AG04449 (cell line): ENCODE data around the gene MXRA7.

Experiments
- CTCF ChIA-PET: fragments of 350-600 bp; formaldehyde crosslinking; extraction: SDS; loops from one replicate; lab custom pipeline; 2021; ENCODE audit warnings: antibody characterized with exemption; lab: Yijun Ruan, JAX
- POLR2A ChIA-PET: fragments of 400-600, 350-600 bp; formaldehyde crosslinking; extraction: SDS; loops from one replicate; lab custom pipeline; 2020; ENCODE audit warnings: antibody characterized with exemption, inconsistent platforms; lab: Yijun Ruan, JAX
- DNase-seq: peaks from one replicate; pipeline ENCODE4 v3.0.0-alpha.2; 2010; ENCODE audit warnings: low read depth, low spot score
- H3K4me3 ChIP-seq: 2 replicates; pipeline ENCODE4 v1.5.1; 2011; ENCODE audit warnings: low read depth, mild to moderate bottlenecking, control low read depth, low read length
- TF ChIP-seq, protein P1 (sequence below): IDR thresholded peaks from one replicate; pipeline ENCODE4 v1.5.1; 2011; ENCODE audit warnings: mild to moderate bottlenecking, moderate library complexity, low read length, control low read depth, inconsistent platforms; ENCODE audit not compliant: insufficient read depth; ENCODE audit errors: missing control alignments

Gene MXRA7

DNA sequence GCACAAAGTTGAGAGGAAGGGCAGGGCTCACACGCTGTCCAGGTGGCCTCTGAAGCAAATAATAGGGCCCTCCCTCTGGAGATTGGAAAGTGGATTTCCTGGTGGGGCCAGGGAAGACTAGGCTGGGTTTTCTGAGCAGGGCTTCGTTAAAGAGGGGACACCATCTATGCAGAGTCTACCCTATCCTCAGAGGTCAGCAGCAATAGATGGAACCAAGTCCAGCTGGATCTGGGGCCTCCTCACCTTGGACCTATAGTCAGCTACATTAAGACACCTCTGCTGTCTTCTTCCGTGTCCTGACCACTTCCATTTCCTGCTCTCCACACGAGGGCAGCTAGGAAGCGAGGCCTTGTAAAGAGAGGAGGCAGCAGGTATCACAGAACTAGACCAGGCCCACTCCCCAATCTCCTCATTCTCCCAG is 52.5 kb downstream of the MXRA7 start:
- no peak overlapping the region for H3K4me3 ChIP-seq
- TF ChIP-seq, protein P1, sequence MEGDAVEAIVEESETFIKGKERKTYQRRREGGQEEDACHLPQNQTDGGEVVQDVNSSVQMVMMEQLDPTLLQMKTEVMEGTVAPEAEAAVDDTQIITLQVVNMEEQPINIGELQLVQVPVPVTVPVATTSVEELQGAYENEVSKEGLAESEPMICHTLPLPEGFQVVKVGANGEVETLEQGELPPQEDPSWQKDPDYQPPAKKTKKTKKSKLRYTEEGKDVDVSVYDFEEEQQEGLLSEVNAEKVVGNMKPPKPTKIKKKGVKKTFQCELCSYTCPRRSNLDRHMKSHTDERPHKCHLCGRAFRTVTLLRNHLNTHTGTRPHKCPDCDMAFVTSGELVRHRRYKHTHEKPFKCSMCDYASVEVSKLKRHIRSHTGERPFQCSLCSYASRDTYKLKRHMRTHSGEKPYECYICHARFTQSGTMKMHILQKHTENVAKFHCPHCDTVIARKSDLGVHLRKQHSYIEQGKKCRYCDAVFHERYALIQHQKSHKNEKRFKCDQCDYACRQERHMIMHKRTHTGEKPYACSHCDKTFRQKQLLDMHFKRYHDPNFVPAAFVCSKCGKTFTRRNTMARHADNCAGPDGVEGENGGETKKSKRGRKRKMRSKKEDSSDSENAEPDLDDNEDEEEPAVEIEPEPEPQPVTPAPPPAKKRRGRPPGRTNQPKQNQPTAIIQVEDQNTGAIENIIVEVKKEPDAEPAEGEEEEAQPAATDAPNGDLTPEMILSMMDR, result no peak
- CTCF ChIA-PET, result interaction anchor here (1.2 to 1.6 kb wide), 2 partner anchors 34 to 100 kb away, joined by 3 to 6 read pairs; no protein-coding TSS in a partner anchor
- no peak for DNase-seq
- POLR2A ChIA-PET, result no interaction called here

DNA sequence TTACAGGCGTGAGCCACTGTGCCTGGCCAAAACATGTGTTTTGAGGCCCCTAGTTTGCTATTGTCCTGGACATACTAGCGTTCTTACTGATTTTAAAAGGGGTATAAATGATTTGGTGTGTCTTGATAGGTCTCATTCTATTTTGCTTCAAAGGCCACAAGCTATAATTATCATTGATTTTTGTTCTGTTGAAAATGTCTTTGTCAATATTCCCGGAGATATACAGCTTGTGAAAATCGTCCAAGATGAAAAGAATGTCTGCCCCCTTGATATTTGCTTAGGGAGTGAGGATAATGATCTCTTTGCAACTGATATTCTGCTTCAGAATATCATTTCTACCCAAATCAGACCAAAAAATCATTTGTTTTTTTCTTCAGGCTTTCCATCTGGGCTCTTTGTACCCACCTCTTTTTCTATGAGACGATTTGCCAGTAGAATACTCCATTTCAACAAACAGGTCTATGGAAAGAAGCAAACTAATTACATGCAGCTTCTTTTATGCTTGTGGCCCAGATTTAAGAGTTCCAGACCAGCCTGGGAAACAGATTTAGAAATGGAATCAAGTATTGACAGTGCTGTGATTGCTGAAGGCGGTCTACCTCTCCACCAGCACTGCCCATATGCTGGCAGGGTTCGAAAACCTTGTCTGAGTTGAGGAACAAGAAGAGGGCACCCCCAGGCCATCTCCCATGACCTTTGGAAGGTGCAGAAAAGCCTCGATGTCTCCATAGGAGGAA is 53.1 kb downstream of the MXRA7 start:
- no peak overlapping the region for H3K4me3 ChIP-seq
- POLR2A ChIA-PET, result no interaction called here
- CTCF ChIA-PET, result interaction anchor here (0.9 to 1.6 kb wide), 4 partner anchors 14 to 135 kb away, joined by 3 to 6 read pairs (median 4); partner anchors contain the start of gene ST6GALNAC1
- TF ChIP-seq, protein P1, result no peak
- no peak for DNase-seq

DNA sequence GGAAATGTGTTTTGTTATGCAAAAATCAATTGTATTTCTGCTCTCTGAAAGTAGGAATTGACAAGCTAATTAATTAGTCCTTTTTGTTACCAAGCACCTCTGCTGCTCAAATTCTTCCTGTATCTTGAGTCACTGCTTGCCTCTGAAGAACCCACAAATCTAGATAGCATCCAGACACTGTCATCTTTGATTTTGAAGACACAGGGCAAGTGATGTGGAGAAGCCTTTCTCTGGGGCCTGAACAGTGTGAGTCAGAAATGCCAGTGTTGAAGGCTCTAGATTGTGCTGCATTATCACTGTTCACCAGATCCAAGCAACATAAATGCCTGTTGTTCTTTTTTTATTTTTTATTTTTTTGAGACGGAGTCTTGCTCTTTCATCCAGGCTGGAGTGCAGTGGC is 56.4 kb downstream of the MXRA7 start:
- TF ChIP-seq, protein P1, result no peak
- POLR2A ChIA-PET, result no interaction called here

DNA sequence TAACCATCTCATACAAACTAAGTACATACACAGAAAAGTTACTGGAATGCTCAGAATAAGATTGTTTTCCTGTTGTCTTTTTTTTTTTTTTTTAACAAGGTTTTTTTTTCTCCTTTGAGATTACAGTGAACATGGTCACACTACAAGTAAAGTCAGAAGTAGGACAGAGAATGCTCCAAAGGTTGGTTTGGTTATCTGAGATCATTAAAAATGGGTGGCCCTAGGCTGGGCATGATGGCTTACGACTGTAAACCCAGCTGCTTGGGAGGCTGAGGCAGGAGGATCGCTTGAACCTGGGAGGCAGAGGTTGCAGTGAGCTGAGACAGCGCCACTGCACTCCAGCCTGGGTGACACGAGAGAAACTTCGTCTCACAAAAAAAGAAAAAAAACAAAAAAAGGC is 60.3 kb downstream of the MXRA7 start:
- TF ChIP-seq, protein P1, result no peak
- ChIA-PET POLR2A (no interaction called here), CTCF (interaction anchor here (2.2 kb wide), 1 partner anchor 27 kb away, joined by 4 read pairs; no protein-coding TSS in a partner anchor)
- H3K4me3 ChIP-seq, result no peak overlapping the region
- DNase-seq, result no peak

More for the DNA sequence above, 56.4 kb downstream of the MXRA7 start:
- H3K4me3 ChIP-seq, result no peak overlapping the region
- CTCF ChIA-PET, result interaction anchor here (1.0 to 1.2 kb wide), 2 partner anchors 8 to 31 kb away, joined by 3 to 4 read pairs; no protein-coding TSS in a partner anchor
- no peak for DNase-seq

DNA sequence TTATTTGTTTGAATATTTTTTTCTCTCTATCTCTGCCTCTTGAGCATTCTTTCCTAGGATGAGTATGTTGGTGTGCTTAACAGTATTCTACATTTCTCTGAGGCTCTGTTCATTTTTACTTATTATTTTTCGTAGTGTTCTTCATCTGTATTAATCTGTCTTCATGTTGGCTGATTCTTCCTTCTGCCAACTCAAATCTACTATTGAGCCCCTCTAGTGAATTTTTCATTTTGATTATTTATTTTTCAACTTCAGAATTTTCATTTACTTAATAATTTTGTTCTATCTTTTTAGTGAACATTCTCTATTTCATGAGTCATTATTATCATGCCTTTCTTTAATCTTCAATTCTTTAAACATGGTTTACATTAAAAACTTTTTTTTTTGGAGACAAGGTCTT is 64.1 kb downstream of the MXRA7 start:
- POLR2A ChIA-PET, result no interaction called here
- DNase-seq, result no peak
- CTCF ChIA-PET, result interaction anchor here (0.6 kb wide), 1 partner anchor 22 kb away, joined by 3 read pairs; no protein-coding TSS in a partner anchor
- H3K4me3 ChIP-seq, result no peak overlapping the region
- TF ChIP-seq, protein P1, result no peak

DNA sequence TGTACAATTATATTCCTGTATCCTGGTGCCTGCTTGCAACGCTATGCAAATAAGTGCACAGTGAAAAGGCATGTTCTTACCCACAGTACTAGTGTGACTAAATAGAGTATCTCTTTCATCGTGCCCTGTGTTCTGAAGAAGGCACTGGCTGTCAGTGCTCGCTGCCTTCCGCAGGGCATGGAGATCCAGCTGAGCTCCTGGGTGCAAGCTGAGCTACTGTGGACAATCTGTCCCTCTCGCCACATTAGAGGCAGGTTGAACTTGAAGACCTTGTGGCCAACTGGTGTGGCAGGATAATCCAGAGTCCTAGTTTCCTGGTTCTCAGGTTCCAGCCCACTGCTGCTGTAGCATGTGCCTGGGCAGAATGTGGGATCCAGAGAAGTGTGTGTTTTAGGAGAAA is 65.3 kb downstream of the MXRA7 start:
- TF ChIP-seq, protein P1, result no peak
- POLR2A ChIA-PET, result no interaction called here
- DNase-seq, result no peak

More for the DNA sequence above, 65.3 kb downstream of the MXRA7 start:
- CTCF ChIA-PET, result no interaction called here
- H3K4me3 ChIP-seq, result no peak overlapping the region
